BJ (cell line): ENCODE measurements around the gene CFAP410. TPM values are rescaled to one million over a fixed set of nuclear protein-coding genes. Genes with fewer than 3 reads are reported as not detected.

Source experiments
- CTCF ChIA-PET: fragments of 350-600 bp; formaldehyde crosslinking; extraction: SDS; loops from one replicate; lab custom pipeline; 2021; ENCODE audit warnings: antibody characterized with exemption, inconsistent platforms; lab: Yijun Ruan, JAX
- POLR2A ChIA-PET: fragments of 300-600 bp; sonication (Branson Sonifier 250); formaldehyde crosslinking; extraction: SDS; loops from one replicate; lab custom pipeline; 2021; ENCODE audit warnings: antibody characterized with exemption; lab: Charles Lee
- DNase-seq: peaks from one replicate; pipeline ENCODE4 v3.0.0-alpha.2; 2011; ENCODE audit warnings: low read depth
- H3K27me3 ChIP-seq: 2 replicates; pipeline ENCODE4 v1.6.0; 2011; ENCODE audit warnings: low read length; ENCODE audit not compliant: control insufficient read depth, insufficient read depth
- H3K36me3 ChIP-seq: 2 replicates; pipeline ENCODE4 v1.5.1; 2011; ENCODE audit warnings: low read length; ENCODE audit not compliant: control insufficient read depth, insufficient read depth
- H3K4me3 ChIP-seq: 2 replicates; pipeline ENCODE4 v1.5.1; 2011; ENCODE audit warnings: low read depth, mild to moderate bottlenecking, control low read depth, low read length
- polyA plus RNA-seq: library from polyadenylated mRNA; depleted of rRNA; stranded (reverse); fragments of >200 nt; gene quantifications from 2 replicates; pipeline ENCODE4 v1.2.3, GENCODE V29; 2011
- TF ChIP-seq, protein P1 (sequence below): IDR thresholded peaks from 2 replicates; pipeline ENCODE4 v1.5.1; 2011; ENCODE audit warnings: low read depth, mild to moderate bottlenecking, control low read depth, inconsistent platforms, low read length, moderate library complexity; ENCODE audit not compliant: insufficient read depth

Gene CFAP410
- polyA plus RNA-seq, 1 experiment: 13.5 TPM

DNA sequence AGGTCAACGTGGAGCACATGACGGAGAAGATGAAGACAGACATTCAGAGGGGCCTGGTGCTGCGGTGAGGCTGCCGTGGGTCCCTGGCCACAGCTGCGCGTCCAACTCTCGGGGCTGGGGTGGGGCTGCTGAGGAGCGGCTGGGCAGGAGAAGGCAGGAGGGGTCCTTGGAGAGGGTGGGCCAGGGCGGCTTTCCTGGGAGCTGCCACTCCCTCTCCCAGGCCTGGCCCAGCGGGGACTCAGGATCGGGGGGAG, 14.4 kb downstream of the CFAP410 start:
- CTCF ChIA-PET: interaction anchor here (0.9 kb wide), 1 partner anchor 9 kb away, joined by 3 read pairs; no protein-coding TSS in a partner anchor
- POLR2A ChIA-PET: no interaction called here

GRCh38 chr21:44324106-44324853, 14.9 kb downstream of the CFAP410 start:
- TF ChIP-seq, protein P1, sequence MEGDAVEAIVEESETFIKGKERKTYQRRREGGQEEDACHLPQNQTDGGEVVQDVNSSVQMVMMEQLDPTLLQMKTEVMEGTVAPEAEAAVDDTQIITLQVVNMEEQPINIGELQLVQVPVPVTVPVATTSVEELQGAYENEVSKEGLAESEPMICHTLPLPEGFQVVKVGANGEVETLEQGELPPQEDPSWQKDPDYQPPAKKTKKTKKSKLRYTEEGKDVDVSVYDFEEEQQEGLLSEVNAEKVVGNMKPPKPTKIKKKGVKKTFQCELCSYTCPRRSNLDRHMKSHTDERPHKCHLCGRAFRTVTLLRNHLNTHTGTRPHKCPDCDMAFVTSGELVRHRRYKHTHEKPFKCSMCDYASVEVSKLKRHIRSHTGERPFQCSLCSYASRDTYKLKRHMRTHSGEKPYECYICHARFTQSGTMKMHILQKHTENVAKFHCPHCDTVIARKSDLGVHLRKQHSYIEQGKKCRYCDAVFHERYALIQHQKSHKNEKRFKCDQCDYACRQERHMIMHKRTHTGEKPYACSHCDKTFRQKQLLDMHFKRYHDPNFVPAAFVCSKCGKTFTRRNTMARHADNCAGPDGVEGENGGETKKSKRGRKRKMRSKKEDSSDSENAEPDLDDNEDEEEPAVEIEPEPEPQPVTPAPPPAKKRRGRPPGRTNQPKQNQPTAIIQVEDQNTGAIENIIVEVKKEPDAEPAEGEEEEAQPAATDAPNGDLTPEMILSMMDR: no peak
- Histone ChIP-seq H3K4me3 (no peak overlapping the region), H3K36me3 (peaks cover 43% of the 10 kb centered on the region), H3K27me3 (no peaks in the 10 kb centered on the region)
- ChIA-PET CTCF (interaction anchor here (0.9 kb wide), 1 partner anchor 9 kb away, joined by 3 read pairs; no protein-coding TSS in a partner anchor), POLR2A (no interaction called here)
- no peak for DNase-seq

More for the DNA sequence above, 14.4 kb downstream of the CFAP410 start:
- TF ChIP-seq, protein P1: no peak
- Histone ChIP-seq H3K36me3 (peaks cover 38% of the 10 kb centered on the region), H3K4me3 (no peak overlapping the region), H3K27me3 (no peaks in the 10 kb centered on the region)
- no peak for DNase-seq

DNA sequence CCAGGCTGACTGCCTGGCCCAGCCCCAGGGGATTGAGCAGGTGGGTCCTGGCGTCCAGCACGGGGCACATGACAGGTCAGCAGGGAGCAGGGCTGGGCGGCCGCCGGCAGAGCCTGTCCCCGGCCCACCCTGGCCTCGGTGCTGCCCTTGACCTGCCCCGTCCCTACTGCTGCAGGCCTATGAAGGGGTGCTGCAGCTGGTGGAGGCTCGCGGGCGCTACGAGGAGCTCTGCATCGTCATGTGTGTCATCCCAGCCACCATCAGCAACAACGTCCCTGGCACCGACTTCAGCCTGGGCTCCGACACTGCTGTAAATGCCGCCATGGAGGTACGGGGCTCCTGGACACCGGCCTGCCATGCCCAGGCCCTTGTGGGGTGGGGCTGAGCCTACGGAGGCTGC, 15.6 kb downstream of the CFAP410 start:
- ChIA-PET CTCF (no interaction called here), POLR2A (no interaction called here)
- H3K36me3 ChIP-seq: peaks cover 48% of the 10 kb centered on the region
- H3K4me3 ChIP-seq: no peak overlapping the region
- TF ChIP-seq, protein P1: no peak
- H3K27me3 ChIP-seq: no peaks in the 10 kb centered on the region
- no peak for DNase-seq

DNA sequence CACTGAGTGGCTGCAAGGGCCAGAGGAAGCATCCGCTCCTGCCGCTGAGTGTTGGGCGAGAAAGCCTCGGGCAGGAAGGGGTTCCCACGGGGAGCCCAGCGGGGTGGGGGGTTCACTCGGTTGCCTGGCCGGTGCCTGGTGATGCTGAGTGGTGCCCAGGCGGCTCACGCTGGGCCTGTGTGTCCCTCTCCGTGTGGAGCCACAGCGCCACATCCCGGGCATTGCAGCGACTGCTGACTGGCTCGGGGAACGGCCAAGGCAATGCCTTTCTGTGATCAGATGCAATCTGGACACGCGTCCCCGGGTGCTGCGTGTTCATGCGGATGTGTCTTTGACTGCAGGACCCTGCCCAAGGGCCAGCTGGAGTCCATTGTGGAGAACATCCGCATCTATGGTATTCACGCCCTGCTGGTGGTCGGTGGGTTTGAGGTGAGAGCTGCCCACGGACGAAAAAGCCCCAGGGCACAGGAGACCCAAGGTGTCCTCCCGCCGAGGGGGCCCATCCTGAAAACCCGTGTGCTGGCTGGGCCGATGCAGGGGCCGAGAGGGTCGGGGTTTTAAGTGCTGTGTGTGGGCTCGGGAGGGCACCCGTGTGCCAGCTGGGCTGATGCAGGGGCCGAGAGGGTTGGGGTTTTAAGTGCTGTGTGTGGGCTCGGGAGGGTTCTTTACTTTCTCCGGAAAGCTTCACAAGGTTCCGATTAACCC, 16.4 kb downstream of the CFAP410 start:
- ChIA-PET POLR2A (no interaction called here), CTCF (no interaction called here)
- no peaks in the 10 kb centered on the region for H3K27me3 ChIP-seq
- H3K36me3 ChIP-seq: peaks cover 50% of the 10 kb centered on the region
- no peak overlapping the region for H3K4me3 ChIP-seq
- TF ChIP-seq, protein P1: no peak
- DNase-seq: no peak

DNA sequence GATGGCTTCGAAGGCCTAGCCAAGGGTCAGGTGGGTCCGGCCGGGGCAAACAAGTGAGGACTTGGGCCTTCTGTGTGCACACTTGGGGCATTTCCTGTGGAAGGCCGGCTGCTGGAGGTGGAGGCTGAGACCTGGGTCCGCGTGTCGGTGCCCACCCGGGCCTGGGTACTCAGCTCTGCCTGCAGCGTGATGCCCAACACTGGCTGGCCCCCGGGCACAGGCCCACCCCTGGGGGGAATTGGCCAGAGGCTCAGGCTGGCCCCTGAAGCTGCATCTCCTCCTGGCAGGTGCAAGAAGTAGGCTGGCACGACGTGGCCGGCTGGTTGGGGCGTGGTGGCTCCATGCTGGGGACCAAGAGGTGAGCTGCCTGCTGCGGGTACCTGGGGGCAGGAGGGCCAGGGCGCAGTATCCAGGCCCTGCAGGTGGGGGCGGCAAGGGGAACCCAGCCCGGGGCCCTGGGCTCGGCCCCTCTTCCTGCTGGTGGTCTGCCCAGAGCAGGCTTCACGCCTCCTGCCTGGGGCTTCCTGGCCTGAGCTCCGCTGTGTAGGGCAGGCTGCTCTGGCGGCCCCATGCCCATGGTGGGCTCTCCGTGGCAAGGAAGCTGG, 17.2 kb downstream of the CFAP410 start:
- Histone ChIP-seq H3K36me3 (peaks cover 49% of the 10 kb centered on the region), H3K4me3 (no peak overlapping the region), H3K27me3 (no peaks in the 10 kb centered on the region)
- TF ChIP-seq, protein P1: no peak
- no peak for DNase-seq
- ChIA-PET POLR2A (no interaction called here), CTCF (no interaction called here)
